ENCODE results near the gene ZNF726. TPM values are rescaled to one million over a fixed set of nuclear protein-coding genes. Genes with fewer than 3 reads are reported as not detected.
"Not testable (repeated sequence)": the region's sequence is repeated elsewhere in the genome, so short reads cannot be mapped to it uniquely, and the experiment has no call there.

ZNF726 gene
- total and polyA plus RNA-seq, 2 donors (not counting 1 experiment from before 2014, with no cell fraction given): 3.9 to 5.6 TPM

- Histone ChIP-seq H3K9ac (ENCODE audit: low read length) (no peak overlapping the region), H3K4me2 (replicated peaks; ENCODE audit: low read depth, low read length, poor library complexity, severe bottlenecking) (no peak overlapping the region), H4K20me1 (ENCODE audit: control insufficient read depth, insufficient read depth, low read length, poor library complexity, severe bottlenecking) (no peaks in the 10 kb centered on the region), H3K4me3 (ENCODE audit: control extremely low read depth in 1 of 5, extremely low read depth in 1 of 5, insufficient read depth in 1 of 5, low read depth in 2 of 5, low read length in 4 of 5) (no peak overlapping the region), H3K27me3 (replicated peaks in 1 of 4; ENCODE audit: control extremely low read depth in 1 of 4, control insufficient read depth in 3 of 4, insufficient read depth in 4 of 4, low read length in 3 of 4) (no peaks in the 10 kb centered on the region), H3K79me2 (ENCODE audit: control insufficient read depth, insufficient read depth, low read length) (no peaks in the 10 kb centered on the region), H3K36me3 (replicated peaks in 1 of 2; ENCODE audit: control extremely low read depth in 1 of 2, control insufficient read depth in 1 of 2, extremely low read depth in 1 of 2, insufficient read depth in 2 of 2, low read length in 1 of 2) (no peaks in the 10 kb centered on the region), H3K9me3 (ENCODE audit: control extremely low read depth in 1 of 3, control insufficient read depth in 2 of 3, insufficient read depth in 1 of 3, low read length in 2 of 3) (peaks cover 2 to 9% (median 5%) of the 10 kb centered on the region in 3 donors), H3K27ac (ENCODE audit: low read length in 2 of 2) (no peak overlapping the region), H2AFZ (ENCODE audit: insufficient read depth, low read depth, low read length, poor library complexity, severe bottlenecking) (no peak overlapping the region), H3K4me1 (ENCODE audit: control insufficient read depth in 2 of 2, insufficient read depth in 2 of 2, low read length in 2 of 2) (no peaks in the 10 kb centered on the region)
- DNase-seq (no peak), ATAC-seq (ENCODE audit: low read depth) (no peak)
- Mint-ChIP-seq H3K27ac (no peak overlapping the region), H3K9me3 (ENCODE audit: insufficient read depth) (peaks cover 3% of the 10 kb centered on the region), H3K4me1 (no peaks in the 10 kb centered on the region), H3K27me3 (no peaks in the 10 kb centered on the region), H3K4me3 (no peak overlapping the region)
- ChIA-PET CTCF (no interaction called here), POLR2A (no interaction called here)
- 100% methylated on average over 2 of the region's 5 CpGs for WGBS (ENCODE audit: insufficient coverage)
- intact Hi-C loops (cut with micrococcal nuclease): no loop called here
- TF ChIP-seq EZH2 (IDR thresholded peaks at IDR 0.05; ENCODE audit: borderline replicate concordance, insufficient read depth, low read depth, low read length, poor library complexity, severe bottlenecking) (no peak), CTCF (IDR thresholded peaks at IDR 0.05) (no peak)
These were observed 10.6 kb downstream of the ZNF726 start for GRCh38 chr19:23925285-23925684.

GRCh38 chr19:23932878-23933277 lies 18.2 kb downstream of the ZNF726 start:
- Mint-ChIP-seq H3K9me3 (ENCODE audit: insufficient read depth) (peaks cover 20% of the 10 kb centered on the region), H3K4me3 (no peak overlapping the region), H3K27ac (no peak overlapping the region), H3K27me3 (no peaks in the 10 kb centered on the region), H3K4me1 (no peaks in the 10 kb centered on the region)
- Histone ChIP-seq H3K27me3 (replicated peaks in 1 of 4; ENCODE audit: control extremely low read depth in 1 of 4, control insufficient read depth in 3 of 4, insufficient read depth in 4 of 4, low read length in 3 of 4) (no peaks in the 10 kb centered on the region), H3K27ac (ENCODE audit: low read length in 2 of 2) (no peak overlapping the region), H2AFZ (ENCODE audit: insufficient read depth, low read depth, low read length, poor library complexity, severe bottlenecking) (no peak overlapping the region), H3K9me3 (ENCODE audit: control extremely low read depth in 1 of 3, control insufficient read depth in 2 of 3, insufficient read depth in 1 of 3, low read length in 2 of 3) (peaks cover 13 to 38% (median 14%) of the 10 kb centered on the region in 3 donors), H4K20me1 (ENCODE audit: control insufficient read depth, insufficient read depth, low read length, poor library complexity, severe bottlenecking) (no peaks in the 10 kb centered on the region), H3K79me2 (ENCODE audit: control insufficient read depth, insufficient read depth, low read length) (no peaks in the 10 kb centered on the region), H3K9ac (ENCODE audit: low read length) (no peak overlapping the region), H3K36me3 (replicated peaks in 1 of 2; ENCODE audit: control extremely low read depth in 1 of 2, control insufficient read depth in 1 of 2, extremely low read depth in 1 of 2, insufficient read depth in 2 of 2, low read length in 1 of 2) (no peaks in the 10 kb centered on the region), H3K4me3 (ENCODE audit: control extremely low read depth in 1 of 5, extremely low read depth in 1 of 5, insufficient read depth in 1 of 5, low read depth in 2 of 5, low read length in 4 of 5) (no peak overlapping the region), H3K4me2 (replicated peaks; ENCODE audit: low read depth, low read length, poor library complexity, severe bottlenecking) (no peak overlapping the region), H3K4me1 (ENCODE audit: control insufficient read depth in 2 of 2, insufficient read depth in 2 of 2, low read length in 2 of 2) (no peaks in the 10 kb centered on the region)
- CTCF ChIA-PET: no interaction called here
- WGBS (ENCODE audit: insufficient coverage): no CpG with 5 or more reads among the region's 1 CpG
- POLR2A ChIA-PET: no interaction called here
- no peak for ATAC-seq (ENCODE audit: low read depth)
- intact Hi-C loops (cut with micrococcal nuclease): no loop called here
- TF ChIP-seq EZH2 (IDR thresholded peaks at IDR 0.05; ENCODE audit: borderline replicate concordance, insufficient read depth, low read depth, low read length, poor library complexity, severe bottlenecking) (no peak), CTCF (IDR thresholded peaks at IDR 0.05) (no peak)
- no peak for DNase-seq

- H3K4me3 ChIP-seq (ENCODE audit: control extremely low read depth in 1 of 5, extremely low read depth in 1 of 5, insufficient read depth in 1 of 5, low read depth in 2 of 5, low read length in 4 of 5); CTCF ChIA-PET; H4K20me1 ChIP-seq (ENCODE audit: control insufficient read depth, insufficient read depth, low read length, poor library complexity, severe bottlenecking); H3K27me3 ChIP-seq (replicated peaks in 1 of 4; ENCODE audit: control extremely low read depth in 1 of 4, control insufficient read depth in 3 of 4, insufficient read depth in 4 of 4, low read length in 3 of 4); intact Hi-C loops (cut with micrococcal nuclease); POLR2A ChIA-PET; H2AFZ ChIP-seq (ENCODE audit: insufficient read depth, low read depth, low read length, poor library complexity, severe bottlenecking); H3K27ac ChIP-seq (ENCODE audit: low read length in 2 of 2); H3K27ac Mint-ChIP-seq; H3K4me2 ChIP-seq (replicated peaks; ENCODE audit: low read depth, low read length, poor library complexity, severe bottlenecking); H3K4me1 Mint-ChIP-seq; DNase-seq; H3K79me2 ChIP-seq (ENCODE audit: control insufficient read depth, insufficient read depth, low read length); H3K4me3 Mint-ChIP-seq; H3K27me3 Mint-ChIP-seq; H3K4me1 ChIP-seq (ENCODE audit: control insufficient read depth in 2 of 2, insufficient read depth in 2 of 2, low read length in 2 of 2); ATAC-seq (ENCODE audit: low read depth); H3K36me3 ChIP-seq (replicated peaks in 1 of 2; ENCODE audit: control extremely low read depth in 1 of 2, control insufficient read depth in 1 of 2, extremely low read depth in 1 of 2, insufficient read depth in 2 of 2, low read length in 1 of 2); H3K9ac ChIP-seq (ENCODE audit: low read length): not testable (repeated sequence)
- peaks cover 31% of the 10 kb centered on the region for H3K9me3 Mint-ChIP-seq (ENCODE audit: insufficient read depth)
- 98% methylated on average over 18 of the region's 29 CpGs for WGBS (ENCODE audit: insufficient coverage)
- H3K9me3 ChIP-seq (ENCODE audit: control extremely low read depth in 1 of 3, control insufficient read depth in 2 of 3, insufficient read depth in 1 of 3, low read length in 2 of 3): peaks cover 8 to 35% (median 11%) of the 10 kb centered on the region in 3 donors
These were observed 22.3 kb downstream of the ZNF726 start for GRCh38 chr19:23937031-23937430.
